AG09309 (cell line): ENCODE data around the gene LDAH.
"Not testable (repeated sequence)": the region's sequence is repeated elsewhere in the genome, so short reads cannot be mapped to it uniquely, and the experiment has no call there.

Experiments
- DNase-seq: peaks from one replicate; pipeline ENCODE4 v3.0.0-alpha.2; 2010; ENCODE audit warnings: low read depth
- H3K4me3 ChIP-seq: 2 replicates; pipeline ENCODE4 v1.5.1; 2011; ENCODE audit warnings: mild to moderate bottlenecking, low read depth, low read length, moderate library complexity; ENCODE audit not compliant: control insufficient read depth
- TF ChIP-seq, protein P1 (sequence below): IDR thresholded peaks from 2 replicates; pipeline ENCODE4 v1.5.1; 2011; ENCODE audit warnings: mild to moderate bottlenecking, low read depth, low read length, inconsistent platforms; ENCODE audit not compliant: insufficient read depth, control insufficient read depth; ENCODE audit errors: missing control alignments

Gene LDAH

DNA sequence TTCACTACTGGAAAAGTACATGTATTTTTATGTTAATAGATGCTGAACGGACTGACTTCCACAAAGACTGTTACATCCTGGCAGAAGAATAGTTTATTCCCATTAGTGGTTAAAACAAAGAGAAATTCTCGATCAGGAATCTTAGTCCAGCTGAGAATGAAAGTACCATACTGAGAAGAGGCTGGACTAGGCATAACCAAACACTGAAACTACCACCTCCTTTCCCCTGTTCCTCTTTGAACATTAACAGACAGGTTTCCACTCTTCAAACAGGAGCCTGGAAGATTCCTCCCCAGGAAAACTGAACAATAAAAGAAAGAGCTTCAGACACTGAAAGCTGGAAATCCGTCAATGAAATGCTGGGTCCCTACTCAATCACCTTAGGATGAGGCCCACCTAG is 25.8 kb downstream of the LDAH start:
- TF ChIP-seq, protein P1, sequence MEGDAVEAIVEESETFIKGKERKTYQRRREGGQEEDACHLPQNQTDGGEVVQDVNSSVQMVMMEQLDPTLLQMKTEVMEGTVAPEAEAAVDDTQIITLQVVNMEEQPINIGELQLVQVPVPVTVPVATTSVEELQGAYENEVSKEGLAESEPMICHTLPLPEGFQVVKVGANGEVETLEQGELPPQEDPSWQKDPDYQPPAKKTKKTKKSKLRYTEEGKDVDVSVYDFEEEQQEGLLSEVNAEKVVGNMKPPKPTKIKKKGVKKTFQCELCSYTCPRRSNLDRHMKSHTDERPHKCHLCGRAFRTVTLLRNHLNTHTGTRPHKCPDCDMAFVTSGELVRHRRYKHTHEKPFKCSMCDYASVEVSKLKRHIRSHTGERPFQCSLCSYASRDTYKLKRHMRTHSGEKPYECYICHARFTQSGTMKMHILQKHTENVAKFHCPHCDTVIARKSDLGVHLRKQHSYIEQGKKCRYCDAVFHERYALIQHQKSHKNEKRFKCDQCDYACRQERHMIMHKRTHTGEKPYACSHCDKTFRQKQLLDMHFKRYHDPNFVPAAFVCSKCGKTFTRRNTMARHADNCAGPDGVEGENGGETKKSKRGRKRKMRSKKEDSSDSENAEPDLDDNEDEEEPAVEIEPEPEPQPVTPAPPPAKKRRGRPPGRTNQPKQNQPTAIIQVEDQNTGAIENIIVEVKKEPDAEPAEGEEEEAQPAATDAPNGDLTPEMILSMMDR: no peak
- DNase-seq: no peak
- H3K4me3 ChIP-seq: no peak overlapping the region

DNA sequence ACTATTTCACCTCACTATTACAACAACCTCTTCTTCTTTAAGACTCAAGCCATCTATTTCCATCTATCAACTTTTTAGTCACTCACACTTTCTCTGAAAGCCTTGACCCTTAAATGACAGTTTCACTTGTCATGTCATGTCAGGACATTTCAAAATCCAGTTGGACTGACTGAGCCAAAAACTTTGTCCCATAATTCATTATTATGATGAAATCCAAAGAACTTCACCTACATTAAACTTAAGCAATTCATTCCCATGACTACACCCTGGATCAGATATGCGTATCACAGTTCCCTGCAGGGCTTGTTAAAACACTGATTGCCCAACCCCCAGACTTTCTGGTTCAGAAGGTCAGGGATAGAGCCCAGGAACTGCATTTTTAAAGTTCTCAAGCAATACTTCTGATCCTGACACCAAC is 26.5 kb downstream of the LDAH start:
- TF ChIP-seq, protein P1: no peak
- peak; percentile 27 for DNase-seq
- no peak overlapping the region for H3K4me3 ChIP-seq

DNA sequence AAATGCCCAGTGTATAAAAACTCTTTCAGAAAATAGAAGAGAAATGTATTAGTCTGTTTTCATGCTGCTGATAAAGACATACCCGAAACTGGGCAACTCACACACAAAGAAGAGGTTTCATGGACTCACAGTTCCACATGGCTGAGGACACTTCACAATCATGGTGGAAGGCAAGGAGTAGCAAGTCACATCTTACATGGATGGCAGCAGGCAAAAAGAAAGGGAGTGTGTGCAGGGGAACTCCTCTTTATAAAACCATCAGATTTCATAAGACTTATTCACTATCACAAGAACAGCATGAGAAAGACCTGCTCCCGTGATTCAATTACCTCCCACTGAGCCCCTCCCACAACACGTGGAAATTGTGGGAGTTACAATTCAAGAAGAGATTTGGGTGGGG is 29.0 kb downstream of the LDAH start:
- not testable (repeated sequence) for H3K4me3 ChIP-seq, DNase-seq

DNA sequence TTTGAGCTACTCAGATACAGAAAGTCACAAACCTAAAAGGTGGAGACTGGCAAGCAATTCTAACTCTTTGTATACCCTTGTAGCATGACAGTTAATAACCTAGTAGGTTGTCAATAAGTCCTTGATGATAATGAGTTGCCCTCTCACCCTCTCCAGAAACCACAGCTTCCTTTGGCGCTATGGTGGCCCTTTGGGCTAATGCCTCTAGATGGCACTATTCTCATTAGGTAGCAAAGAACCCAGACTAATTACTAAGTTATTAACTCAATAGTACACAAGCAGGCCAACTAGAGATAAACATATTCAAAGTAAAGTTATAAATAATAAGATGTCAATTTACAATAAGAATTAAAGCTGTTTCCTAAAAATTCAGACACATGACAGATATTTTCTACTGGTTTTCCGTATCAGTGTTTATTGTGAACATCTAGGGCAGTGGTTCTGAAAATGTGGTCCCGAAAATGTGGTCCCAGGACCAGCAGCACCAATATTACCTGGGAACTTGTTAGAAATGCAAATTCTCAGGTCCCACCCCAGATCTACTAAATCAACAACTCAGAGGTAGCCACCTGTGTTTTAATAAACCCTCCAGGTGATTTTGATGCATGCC is 41.1 kb downstream of the LDAH start:
- no peak overlapping the region for H3K4me3 ChIP-seq
- DNase-seq: no peak
- TF ChIP-seq, protein P1: peak; percentile 65

DNA sequence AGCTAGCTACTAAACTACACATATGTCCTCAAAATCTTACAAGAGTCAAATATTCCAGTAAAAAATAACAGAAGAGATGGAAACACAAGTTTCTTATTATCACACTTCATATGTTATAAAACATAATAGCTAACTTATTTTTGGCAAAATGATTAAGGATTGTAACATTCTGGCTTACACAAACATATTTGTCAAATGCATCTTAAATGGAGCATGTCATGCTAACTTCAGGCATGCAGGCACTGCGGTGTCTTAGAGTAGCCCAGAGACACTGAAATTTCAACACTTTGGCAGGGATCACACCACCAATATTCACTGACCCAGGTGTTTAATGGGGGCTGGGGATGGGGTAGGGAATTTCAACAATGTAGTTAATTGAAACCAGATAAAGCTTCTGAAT is 51.6 kb downstream of the LDAH start:
- DNase-seq: no peak
- TF ChIP-seq, protein P1: no peak
- H3K4me3 ChIP-seq: no peak overlapping the region

DNA sequence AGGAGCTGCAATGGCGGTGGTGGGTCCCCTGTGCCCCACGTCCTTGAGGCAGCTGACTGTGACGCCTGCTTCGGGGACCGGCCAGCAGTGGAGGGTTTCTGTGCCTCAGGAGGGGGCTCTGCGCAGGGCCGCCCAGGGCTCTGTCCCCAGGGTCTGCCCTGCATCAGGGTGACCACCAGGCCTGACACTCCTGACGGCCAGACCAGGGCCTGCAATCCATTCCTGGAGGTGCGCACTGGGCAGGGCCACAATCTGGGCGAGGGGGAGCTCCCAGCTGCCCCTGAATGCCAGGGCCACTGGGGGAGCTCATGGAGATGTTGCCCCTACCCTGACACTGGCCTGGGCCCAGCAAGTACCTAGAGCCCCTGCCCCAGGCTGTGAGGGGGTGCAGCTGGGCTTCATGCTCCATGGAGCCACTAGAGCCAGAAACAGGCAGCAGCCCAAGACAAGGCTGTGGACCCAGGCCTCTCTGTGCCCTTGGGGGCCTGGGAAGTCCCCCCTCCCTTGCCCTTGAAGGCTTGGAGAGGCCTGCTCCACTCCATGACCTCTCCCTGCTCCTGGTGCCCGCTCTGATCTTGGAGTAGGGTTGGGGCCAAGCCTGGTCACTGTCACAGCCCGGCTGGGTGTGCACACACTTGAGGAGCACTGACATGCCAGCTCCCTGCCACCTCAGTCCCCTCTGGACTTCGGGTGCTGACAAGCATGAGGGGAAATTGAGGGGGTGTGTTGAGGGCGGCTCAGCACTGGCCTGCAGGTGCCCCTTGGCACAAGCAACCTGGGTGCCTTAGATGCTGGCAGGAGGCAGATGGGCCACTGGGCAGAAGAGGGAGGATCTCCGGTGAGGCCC is 55.9 kb downstream of the LDAH start:
- TF ChIP-seq, protein P1: no peak
- no peak for DNase-seq
- no peak overlapping the region for H3K4me3 ChIP-seq

DNA sequence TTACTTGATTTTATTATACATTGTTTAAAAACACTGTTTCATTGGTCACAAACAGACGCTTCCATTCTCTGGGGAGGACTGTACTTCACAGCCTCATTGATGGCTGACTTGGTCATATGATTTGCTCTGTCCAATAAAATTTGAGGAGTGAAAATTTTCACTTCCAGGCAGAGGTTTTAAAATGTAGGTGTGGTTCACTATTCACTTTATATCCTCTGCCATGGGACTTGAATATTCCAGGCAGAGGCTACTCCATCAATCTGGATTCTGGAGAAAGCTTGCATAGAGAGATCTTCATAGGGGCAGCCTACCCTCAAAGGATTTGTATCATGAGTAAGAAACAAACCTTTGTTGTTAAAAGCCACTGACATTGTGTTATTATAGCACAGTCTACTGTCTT is 56.7 kb downstream of the LDAH start:
- TF ChIP-seq, protein P1: no peak
- no peak overlapping the region for H3K4me3 ChIP-seq
- no peak for DNase-seq
